Right cardiac atrium (tissue), 5 donors: Measurements from ENCODE around the gene GUSB. TPM values are rescaled to one million over a fixed set of nuclear protein-coding genes. Genes with fewer than 3 reads are reported as not detected.
"Not testable (repeated sequence)": the region's sequence is repeated elsewhere in the genome, so short reads cannot be mapped to it uniquely, and the experiment has no call there.

Experiments
- ATAC-seq, 2 donors: fragments of 200-7000 bp; cut with Tn5 transposase; one replicate each; pipeline versions ENCODE4 v1.8.0 to v1.9.1; 2020; ENCODE audit warnings: moderate library complexity in 2 of 2, mild to moderate bottlenecking in 1 of 2
- DNase-seq, 3 donors: peaks; one replicate each; pipeline ENCODE4 v3.0.0-alpha.2; 2020
- H3K27ac ChIP-seq: one replicate; pipeline ENCODE4 v1.5.1; 2013; ENCODE audit warnings: mild to moderate bottlenecking, low read length, control low read depth, moderate library complexity
- H3K27me3 ChIP-seq: one replicate; pipeline ENCODE4 v1.6.1; 2013; ENCODE audit not compliant: control insufficient read depth, insufficient read depth
- H3K4me1 ChIP-seq: one replicate; pipeline ENCODE4 v1.6.1; 2013; ENCODE audit warnings: low read length; ENCODE audit not compliant: control insufficient read depth, insufficient read depth
- H3K4me3 ChIP-seq: one replicate; pipeline ENCODE4 v1.5.1; 2013; ENCODE audit warnings: low read length, control low read depth
- H3K9me3 ChIP-seq: one replicate; pipeline ENCODE4 v1.6.1; 2013; ENCODE audit warnings: low read length; ENCODE audit not compliant: control insufficient read depth
- WGBS: extraction: QIAGEN DNeasy Blood & Tissue Kit; methylation state at CpG from one replicate; pipeline ENCODE4 v1.1.7; 2013; 5-methylcytosine and 5-hydroxymethylcytosine counted together
- intact Hi-C, 4 donors: fragments of 100-400 bp; cut with DNase I; formaldehyde crosslinking; loops; one replicate each; pipeline versions ENCODE4 v1.11.0 to v1.14.0; 2022 to 2023
- polyA plus RNA-seq: library from polyadenylated mRNA; stranded (reverse); fragments of 200-250 nt; gene quantifications from one replicate; pipeline ENCODE4 v1.2.3, GENCODE V29; 2013
- total RNA-seq, 4 donors: library from RNA; stranded (reverse); fragmentation: NEBNext Ultra II Directional; extraction: Animal tissue kit (Norgen Biotek cat#: 25700); gene quantifications; one replicate each; pipeline ENCODE4 v1.2.1, GENCODE V29; 2021
- donor health status: healthy with polysubstance abuse.
- donor health status: DM: no; HTN: yes; CAD: no.
- donor health status: DM: no; HTN: no; CAD: no.
- donor health status: DM: no; HTN: yes; CAD: no; lungs with severe emphysema.
- donor health status: DM: yes; HTN: yes; CAD: no.

Gene GUSB
- total and polyA plus RNA-seq, 5 donors: 21.5 to 27.2 (median 24.8) TPM

DNA sequence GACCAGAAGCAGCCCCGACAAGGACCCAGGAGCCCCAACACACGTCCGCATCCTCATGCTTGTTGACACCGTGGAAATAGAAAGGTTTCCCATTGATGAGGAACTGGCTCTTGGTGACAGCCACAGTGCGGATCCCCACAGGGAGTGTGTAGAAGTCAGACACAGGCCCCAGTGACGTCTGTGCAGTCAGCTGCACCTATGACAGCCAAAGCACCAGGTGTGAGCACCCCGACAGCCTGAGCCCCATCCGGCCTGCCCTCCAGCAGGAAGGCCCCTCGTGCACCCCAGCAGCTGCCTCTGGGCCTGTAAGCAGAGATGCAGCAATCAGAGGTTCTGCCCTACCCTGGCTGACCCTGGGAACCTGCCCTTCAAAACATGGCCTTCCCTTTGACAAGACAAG lies 7.1 kb downstream of the GUSB start:
- Histone ChIP-seq H3K27me3 (no peaks in the 10 kb centered on the region), H3K27ac (no peak overlapping the region), H3K4me1 (no peaks in the 10 kb centered on the region), H3K9me3 (no peaks in the 10 kb centered on the region), H3K4me3 (no peak overlapping the region)
- DNase-seq (no peak), ATAC-seq (no peak)
- intact Hi-C loops: no loop called here
- WGBS: 82% methylated on average over 9 of the region's 9 CpGs

DNA sequence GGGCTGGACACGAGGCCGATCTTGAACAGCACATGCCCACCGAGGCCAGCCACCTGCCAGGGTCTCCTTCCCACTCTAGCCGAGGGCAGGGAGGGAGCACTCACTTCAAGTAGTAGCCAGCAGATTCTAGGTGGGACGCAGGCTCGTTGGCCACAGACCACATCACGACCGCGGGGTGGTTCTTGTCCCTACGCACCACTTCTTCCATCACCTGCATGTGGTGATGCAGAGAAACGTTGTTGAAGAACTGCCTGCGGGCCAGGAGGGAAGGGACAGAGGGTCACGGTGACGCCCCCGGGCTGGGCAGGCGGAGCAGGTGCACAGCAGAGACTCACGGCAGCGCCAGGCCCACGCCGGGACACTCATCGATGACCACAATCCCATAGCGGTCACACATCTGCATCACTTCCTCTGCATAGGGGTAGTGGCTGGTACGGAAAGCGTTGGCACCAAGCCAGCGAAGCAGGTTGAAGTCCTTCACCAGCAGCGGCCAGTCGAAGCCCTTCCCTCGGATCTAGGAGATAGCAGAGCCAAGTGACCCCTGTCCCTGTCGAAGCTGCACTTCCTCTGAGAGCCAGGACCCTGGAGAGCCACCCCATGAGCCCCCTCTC lies 7.7 kb downstream of the GUSB start:
- no peaks in the 10 kb centered on the region for H3K9me3 ChIP-seq
- no peaks in the 10 kb centered on the region for H3K27me3 ChIP-seq
- ATAC-seq (no peak), DNase-seq (peak in 1 of 3 donors; percentile 61)
- WGBS: 90% methylated on average over 29 of the region's 29 CpGs
- no peak overlapping the region for H3K27ac ChIP-seq
- intact Hi-C loops: no loop called here
- H3K4me1 ChIP-seq: no peaks in the 10 kb centered on the region
- H3K4me3 ChIP-seq: no peak overlapping the region

DNA sequence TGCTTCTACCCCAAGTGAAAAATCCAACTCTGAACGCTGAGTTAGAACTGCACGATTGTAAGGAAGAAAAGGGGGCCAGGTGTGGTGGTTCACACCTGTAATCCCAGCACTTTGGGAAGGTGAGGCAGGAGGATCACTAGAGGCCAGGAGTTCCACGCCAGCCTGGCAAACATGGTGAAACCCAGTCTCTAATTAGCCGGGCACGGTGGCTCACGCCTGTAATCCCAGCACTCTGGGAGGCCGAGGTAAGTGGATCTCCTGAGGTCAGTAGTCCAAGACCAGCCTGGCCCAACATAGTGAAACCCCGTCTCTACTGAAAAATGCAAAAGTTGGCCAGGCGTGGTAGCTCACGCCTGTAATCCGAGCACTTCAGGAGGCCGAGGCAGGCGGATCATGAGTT lies 9.0 kb downstream of the GUSB start:
- ATAC-seq (no peak), DNase-seq (no peak)
- WGBS: 96% methylated on average over 13 of the region's 13 CpGs
- Histone ChIP-seq H3K9me3 (no peaks in the 10 kb centered on the region), H3K27ac (no peak overlapping the region), H3K4me3 (no peak overlapping the region), H3K27me3 (no peaks in the 10 kb centered on the region), H3K4me1 (no peaks in the 10 kb centered on the region)
- intact Hi-C loops: no loop called here

DNA sequence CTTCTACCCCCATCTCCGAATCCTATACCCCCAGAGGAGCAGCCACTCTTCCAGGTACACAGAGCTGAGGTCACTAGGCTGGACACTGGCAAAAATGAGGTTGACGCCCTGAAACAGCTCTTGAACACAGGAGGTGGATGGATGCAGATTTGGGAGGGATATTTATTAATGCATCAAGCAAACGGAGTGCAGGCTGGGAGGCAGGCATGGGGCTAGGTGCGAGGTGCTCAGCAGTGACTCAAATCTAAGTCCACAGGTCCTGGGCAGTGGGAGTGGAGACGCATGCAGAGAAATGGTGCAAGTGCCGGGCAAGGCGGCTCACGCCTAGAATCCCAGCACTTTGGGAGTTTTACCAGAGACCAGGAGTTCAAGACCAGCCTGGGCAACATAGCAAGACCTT lies 11.0 kb downstream of the GUSB start:
- DNase-seq (no peak), ATAC-seq (no peak)
- no peaks in the 10 kb centered on the region for H3K27me3 ChIP-seq
- H3K27ac ChIP-seq: no peak overlapping the region
- no peak overlapping the region for H3K4me3 ChIP-seq
- intact Hi-C loops: no loop called here
- H3K4me1 ChIP-seq: no peaks in the 10 kb centered on the region
- 98% methylated on average over 8 of the region's 8 CpGs for WGBS
- no peaks in the 10 kb centered on the region for H3K9me3 ChIP-seq

DNA sequence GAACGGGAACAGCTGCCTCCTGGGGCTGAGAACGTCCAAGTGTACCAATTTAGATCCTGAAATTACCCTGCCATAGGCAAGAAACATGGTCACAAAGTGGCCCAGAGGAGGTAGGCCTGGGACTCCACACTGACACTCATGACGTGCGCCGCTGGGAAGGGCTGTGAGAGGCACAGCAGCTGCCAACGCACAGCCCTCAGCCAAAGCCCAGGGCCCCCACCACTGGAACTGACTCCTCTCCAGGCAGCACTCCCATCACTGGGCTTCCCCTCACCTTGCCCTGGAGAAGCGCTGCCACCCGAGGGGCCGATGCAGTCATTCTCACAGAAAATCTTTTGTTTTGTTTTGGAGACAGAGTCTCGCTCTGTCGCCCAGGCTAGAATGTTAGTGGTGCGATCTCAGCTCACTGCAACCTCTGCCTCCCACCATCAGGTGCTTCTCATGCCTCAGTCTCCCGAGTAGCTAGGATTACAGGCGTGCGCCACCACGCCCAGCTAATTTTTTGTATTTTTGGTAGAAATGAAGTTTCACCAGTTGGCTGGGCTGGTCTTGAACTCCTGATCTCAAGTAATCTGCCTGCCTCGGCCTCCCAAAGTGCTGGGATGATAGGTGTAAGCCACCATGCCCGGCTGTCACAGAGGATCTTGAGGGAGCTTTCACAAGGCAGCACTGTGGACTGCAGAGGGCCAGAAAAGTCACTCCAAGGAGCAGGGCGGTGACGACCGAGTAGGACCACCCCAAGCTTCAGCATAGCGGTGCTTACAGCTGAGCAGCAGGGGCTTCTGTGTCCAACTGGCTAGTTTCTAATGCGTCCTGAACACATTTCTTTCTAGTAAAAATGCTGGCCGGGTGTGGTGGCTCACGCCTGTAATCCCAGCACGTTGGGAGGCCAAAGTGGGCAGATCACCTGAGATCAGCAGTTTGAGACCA lies 13.5 kb downstream of the GUSB start:
- Histone ChIP-seq H3K4me3 (no peak overlapping the region), H3K27ac (no peak overlapping the region), H3K9me3 (no peaks in the 10 kb centered on the region), H3K27me3 (no peaks in the 10 kb centered on the region), H3K4me1 (no peaks in the 10 kb centered on the region)
- DNase-seq (no peak), ATAC-seq (no peak)
- intact Hi-C loops: no loop called here
- 94% methylated on average over 26 of the region's 26 CpGs for WGBS

DNA sequence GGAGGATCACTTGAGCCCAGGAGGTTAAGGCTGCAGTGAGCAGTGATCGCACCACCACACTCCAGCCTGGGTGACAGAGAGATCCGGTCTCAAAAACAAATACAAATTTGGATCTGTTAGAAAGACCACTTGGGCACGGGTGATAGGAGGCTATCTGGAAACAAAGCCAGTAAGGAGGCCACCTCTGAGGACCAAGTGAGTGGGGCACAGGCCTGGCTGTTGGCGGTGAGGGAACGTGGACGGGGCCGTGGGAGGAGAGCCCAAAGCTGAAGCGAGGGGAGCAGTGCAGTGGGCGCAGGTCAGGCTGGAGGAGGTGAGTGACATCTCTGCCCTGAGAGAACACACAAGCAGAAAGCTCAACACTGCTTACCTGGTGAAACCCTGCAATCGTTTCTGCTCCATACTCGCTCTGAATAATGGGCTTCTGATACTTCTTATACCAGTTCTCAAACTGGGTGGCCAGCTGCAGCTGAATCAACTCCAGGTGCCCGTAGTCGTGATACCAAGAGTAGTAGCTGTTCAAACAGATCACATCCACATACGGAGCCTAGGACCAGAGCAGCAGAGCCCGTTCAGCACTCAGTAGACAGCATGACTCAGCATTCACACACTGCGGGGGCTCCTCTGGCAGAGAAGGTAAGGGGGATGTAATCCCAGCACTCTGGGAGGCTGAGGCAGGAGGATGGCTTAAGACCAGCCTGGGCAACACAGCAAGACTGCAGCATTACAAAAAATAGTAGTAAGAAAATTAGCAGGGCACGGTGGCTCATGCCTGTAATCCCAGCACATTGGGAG lies 14.5 kb downstream of the GUSB start:
- no peak overlapping the region for H3K27ac ChIP-seq
- WGBS: 95% methylated on average over 17 of the region's 17 CpGs
- H3K27me3 ChIP-seq: no peaks in the 10 kb centered on the region
- ATAC-seq (no peak), DNase-seq (no peak)
- intact Hi-C loops: no loop called here
- H3K4me3 ChIP-seq: no peak overlapping the region
- H3K4me1 ChIP-seq: no peaks in the 10 kb centered on the region
- H3K9me3 ChIP-seq: no peaks in the 10 kb centered on the region

DNA sequence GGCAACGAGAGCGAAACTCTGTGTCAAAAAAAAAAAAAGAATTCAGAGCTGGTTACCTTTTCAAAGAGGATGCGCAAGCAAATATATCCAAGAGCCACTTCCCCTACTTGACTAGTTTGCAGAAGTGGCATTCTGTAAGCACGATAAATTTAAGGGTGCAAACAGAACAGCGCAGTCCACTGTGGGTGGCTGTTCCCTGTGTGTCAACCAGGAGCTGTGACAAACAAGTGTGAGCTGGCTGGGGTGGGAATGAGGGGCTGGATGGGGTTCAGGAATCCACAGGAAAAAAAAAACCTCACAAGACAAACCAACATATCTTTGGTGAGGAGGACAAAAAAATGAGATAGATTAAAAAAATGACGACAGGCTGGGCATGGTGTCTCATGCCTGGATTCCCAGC lies 15.9 kb downstream of the GUSB start:
- intact Hi-C loops: no loop called here
- 92% methylated on average over 6 of the region's 6 CpGs for WGBS
- Histone ChIP-seq H3K4me3 (no peak overlapping the region), H3K9me3 (no peaks in the 10 kb centered on the region), H3K4me1 (no peaks in the 10 kb centered on the region), H3K27me3 (no peaks in the 10 kb centered on the region), H3K27ac (no peak overlapping the region)
- DNase-seq: no peak
- no peak for ATAC-seq

DNA sequence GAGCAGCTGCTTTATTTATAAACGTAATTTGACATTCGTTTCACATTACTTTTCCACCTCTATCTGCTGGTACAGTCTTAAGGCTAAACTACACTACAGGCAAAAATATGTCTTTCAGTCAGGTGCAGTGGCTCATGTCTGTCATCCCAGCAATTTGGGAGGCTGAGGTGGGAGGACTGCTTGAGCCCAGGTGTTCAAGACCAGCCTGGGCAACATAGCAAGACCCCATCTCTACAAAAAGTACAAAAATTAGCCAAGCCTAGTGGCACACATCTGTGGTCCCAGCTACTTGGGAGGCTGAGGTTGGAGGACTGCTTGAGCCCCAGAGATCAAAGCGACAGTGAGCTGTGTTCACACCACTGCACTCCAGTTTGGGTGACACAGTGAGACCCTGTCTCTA lies 17.3 kb downstream of the GUSB start:
- ATAC-seq, intact Hi-C loops, H3K27me3 ChIP-seq, H3K27ac ChIP-seq, DNase-seq, H3K4me1 ChIP-seq, H3K9me3 ChIP-seq, H3K4me3 ChIP-seq: not testable (repeated sequence)
- WGBS: 88% methylated on average over 3 of the region's 3 CpGs

DNA sequence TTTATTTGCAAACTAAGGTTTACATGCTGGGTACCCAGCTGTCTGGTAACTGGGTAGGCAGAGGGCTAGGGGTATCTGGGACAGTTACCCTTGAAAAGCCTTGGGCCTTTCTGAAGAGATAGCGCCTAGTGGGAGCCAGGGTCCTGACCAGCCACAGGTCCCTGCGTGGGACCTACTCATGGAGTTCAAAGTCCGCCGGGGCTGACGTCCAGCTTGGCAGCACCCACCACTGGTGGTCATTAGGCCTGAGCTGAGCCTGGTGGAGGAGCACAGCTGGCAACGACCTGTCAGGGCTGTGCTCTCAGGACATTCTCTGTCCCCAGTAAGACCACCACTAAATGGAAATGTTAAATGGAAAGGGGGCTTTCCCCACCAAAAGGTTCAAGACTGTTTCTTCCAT lies 20.0 kb downstream of the GUSB start:
- Histone ChIP-seq H3K4me3 (no peak overlapping the region), H3K27me3 (no peaks in the 10 kb centered on the region), H3K9me3 (no peaks in the 10 kb centered on the region), H3K4me1 (no peaks in the 10 kb centered on the region), H3K27ac (no peak overlapping the region)
- DNase-seq (no peak), ATAC-seq (no peak)
- WGBS: 87% methylated on average over 6 of the region's 6 CpGs
- intact Hi-C loops: no loop called here

DNA sequence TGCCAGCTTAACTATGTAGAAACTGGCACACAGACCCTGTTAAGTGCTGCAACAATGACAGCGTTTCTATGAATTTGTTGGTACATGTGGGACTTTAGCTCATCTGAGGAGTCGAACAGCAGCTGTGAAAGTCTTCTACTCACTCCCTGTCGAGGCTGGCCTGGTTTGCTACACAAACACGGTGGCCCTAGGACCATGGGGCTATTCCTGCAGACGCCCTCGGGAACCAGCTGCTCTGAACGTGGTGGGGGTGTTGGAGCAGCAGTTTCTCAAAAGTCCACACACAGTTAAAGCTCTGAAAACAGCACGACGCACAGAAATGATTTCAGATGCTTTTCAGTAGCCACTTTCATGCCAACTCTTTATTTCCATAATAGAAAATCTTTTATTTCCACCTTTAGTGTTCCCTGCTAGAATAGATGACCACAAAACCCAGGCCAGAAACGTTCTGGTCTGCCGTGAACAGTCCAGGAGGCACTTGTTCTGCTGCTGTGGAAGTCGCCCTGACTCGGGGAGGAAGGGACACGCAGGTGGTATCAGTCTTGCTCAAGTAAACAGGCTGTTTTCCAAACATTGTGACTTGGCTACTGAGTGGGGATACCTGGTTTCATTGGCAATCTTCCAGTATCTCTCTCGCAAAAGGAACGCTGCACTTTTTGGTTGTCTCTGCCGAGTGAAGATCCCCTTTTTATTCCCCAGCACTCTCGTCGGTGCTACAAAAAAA lies 21.5 kb downstream of the GUSB start:
- H3K4me1 ChIP-seq: no peaks in the 10 kb centered on the region
- 76% methylated on average over 19 of the region's 19 CpGs for WGBS
- intact Hi-C loops: no loop called here
- no peaks in the 10 kb centered on the region for H3K27me3 ChIP-seq
- no peak overlapping the region for H3K27ac ChIP-seq
- no peak for DNase-seq
- H3K9me3 ChIP-seq: no peaks in the 10 kb centered on the region
- no peak overlapping the region for H3K4me3 ChIP-seq
- no peak for ATAC-seq
